ENCODE results near the gene CD38.
"Not testable (repeated sequence)": the region's sequence is repeated elsewhere in the genome, so short reads cannot be mapped to it uniquely, and the experiment has no call there.

CD38 gene

GRCh38 chr4:15799141-15799540 lies 21.0 kb downstream of the CD38 start:
- DNase-seq (ENCODE audit: low spot score) = no peak

- no peak for DNase-seq (ENCODE audit: low spot score)
Observed at GRCh38 chr4:15799701-15800100, 21.6 kb downstream of the CD38 start.

DNA sequence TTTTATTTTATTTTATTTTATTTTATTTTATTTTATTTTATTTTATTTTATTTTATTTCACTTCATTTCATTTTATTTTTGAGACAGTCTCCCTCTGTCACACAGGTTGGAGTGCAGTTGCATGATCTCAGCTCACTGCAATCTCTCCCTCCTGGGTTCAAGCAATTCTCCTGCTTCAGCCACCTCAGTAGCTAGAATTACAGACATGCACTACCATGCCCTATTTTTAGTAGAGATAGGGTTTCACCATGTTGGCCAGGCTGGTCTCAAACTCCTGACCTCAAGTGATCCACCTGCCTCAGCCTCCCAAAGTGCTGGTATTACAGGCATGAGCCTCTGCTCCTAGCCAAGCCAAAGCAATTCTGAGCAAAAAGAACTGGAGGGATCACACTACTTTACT lies 24.4 kb downstream of the CD38 start:
- not testable (repeated sequence) for DNase-seq (ENCODE audit: low spot score)

- DNase-seq (ENCODE audit: low spot score) = peak; percentile 29
Observed at GRCh38 chr4:15805583-15806517, 27.7 kb downstream of the CD38 start.

GRCh38 chr4:15809058-15809457 lies 30.9 kb downstream of the CD38 start:
- no peak for DNase-seq (ENCODE audit: low spot score)

GRCh38 chr4:15809466-15809865 lies 31.3 kb downstream of the CD38 start:
- DNase-seq (ENCODE audit: low spot score) = no peak

GRCh38 chr4:15811703-15812337 lies 33.7 kb downstream of the CD38 start:
- DNase-seq (ENCODE audit: low spot score) = no peak

- DNase-seq (ENCODE audit: low spot score) = no peak
Observed at GRCh38 chr4:15832523-15833451, 54.7 kb downstream of the CD38 start.

DNA sequence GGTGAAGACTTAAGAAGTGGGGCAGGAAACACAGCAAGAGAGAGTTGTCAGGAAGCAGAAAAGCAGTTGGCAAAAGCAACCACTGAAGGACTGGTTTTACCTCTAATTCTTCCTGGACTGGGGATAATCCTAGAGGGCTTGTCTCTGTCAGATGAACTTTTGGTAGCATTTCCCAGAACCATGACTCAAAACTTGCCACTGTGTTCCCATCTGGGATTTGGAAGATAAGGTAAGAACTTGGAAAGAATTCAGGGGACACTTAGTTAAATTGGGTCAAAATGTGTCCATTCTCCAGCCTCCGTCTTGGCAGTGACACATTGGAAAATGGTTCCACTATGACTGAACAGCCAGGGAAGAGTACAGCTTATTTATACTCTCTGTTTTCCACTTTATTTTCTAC lies 55.7 kb downstream of the CD38 start:
- DNase-seq (ENCODE audit: low spot score) = no peak

DNA sequence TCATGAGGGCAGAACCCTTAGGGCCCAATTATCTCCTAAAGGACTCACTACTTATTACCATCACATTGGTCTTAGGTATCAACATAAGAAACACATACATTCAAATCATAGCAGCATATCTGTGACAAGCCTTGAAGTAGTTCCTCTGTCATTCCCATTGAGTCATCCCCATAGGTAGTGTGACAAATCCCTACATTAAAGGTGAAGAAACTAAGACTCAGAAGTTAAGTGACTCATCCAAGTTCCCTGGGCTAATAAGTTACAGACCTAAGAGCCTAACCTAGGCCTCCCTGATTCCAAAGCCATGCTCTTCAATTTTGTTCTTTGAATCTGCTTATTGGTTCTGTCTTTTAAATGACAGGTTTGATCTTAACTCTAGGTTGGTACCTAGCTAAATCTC lies 58.2 kb downstream of the CD38 start:
- DNase-seq (ENCODE audit: low spot score) = no peak

DNA sequence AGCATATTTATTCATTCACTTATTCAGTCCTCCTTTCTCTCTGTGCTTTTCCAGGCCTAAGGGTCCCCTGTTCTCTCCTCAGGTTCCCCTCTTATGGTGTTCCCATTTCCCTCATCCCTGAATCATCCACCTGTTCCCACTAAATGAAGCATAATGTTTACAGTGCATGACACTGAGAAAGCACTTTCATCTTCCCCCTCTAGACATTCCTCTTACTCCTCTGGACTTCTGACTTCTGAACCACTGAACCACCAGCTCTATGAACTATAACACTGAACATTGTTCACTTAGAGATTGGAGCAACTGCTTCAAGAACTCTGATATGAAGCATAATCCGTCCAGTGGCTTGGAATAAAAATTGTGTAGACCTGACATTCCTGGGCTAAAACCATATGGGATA lies 59.5 kb downstream of the CD38 start:
- no peak for DNase-seq (ENCODE audit: low spot score)

- DNase-seq (ENCODE audit: low spot score) = not testable (repeated sequence)
Observed at GRCh38 chr4:15841194-15841730, 63.1 kb downstream of the CD38 start.

- DNase-seq (ENCODE audit: low spot score) = no peak
Observed at GRCh38 chr4:15847746-15848145, 69.6 kb downstream of the CD38 start.

DNA sequence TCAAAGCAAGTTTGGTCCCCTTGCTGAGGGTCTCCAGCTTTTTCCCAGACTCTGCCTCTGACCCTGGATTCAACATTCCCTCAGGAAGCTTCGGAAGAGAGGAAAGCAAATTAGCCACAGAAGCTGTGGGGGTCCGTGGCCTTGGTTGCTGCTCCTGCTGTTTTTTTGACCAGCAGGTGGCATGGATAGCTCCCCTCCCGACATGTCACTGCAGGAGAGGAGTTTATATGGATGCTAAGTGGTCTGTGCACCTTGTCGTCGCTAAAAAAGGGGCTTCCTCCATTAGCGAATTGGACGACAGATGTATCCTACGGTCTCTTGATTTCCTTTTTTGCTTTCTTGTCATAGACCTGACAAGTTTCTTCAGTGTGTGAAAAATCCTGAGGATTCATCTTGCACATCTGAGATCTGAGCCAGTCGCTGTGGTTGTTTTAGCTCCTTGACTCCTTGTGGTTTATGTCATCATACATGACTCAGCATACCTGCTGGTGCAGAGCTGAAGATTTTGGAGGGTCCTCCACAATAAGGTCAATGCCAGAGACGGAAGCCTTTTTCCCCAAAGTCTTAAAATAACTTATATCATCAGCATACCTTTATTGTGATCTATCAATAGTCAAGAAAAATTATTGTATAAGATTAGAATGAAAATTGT lies 70.2 kb downstream of the CD38 start:
- no peak for DNase-seq (ENCODE audit: low spot score)

DNA sequence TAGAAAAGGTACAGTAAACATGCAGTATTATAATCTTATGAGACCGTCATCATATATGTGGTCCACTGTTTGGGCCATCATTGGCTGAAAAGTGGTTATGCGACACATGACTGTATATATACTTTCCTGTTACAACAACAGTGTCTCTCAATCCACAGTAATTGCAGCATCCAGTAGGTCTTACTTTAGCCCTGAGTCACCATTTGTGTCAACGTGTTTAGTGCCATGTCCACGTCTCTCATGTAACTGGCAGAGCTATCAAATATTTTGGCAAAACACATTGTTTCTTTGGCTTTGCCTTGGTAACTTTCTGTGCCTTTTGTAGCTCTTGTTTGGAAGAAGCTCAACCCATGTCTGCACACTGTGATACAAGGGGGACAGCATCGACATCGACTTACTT lies 73.8 kb downstream of the CD38 start:
- no peak for DNase-seq (ENCODE audit: low spot score)

DNA sequence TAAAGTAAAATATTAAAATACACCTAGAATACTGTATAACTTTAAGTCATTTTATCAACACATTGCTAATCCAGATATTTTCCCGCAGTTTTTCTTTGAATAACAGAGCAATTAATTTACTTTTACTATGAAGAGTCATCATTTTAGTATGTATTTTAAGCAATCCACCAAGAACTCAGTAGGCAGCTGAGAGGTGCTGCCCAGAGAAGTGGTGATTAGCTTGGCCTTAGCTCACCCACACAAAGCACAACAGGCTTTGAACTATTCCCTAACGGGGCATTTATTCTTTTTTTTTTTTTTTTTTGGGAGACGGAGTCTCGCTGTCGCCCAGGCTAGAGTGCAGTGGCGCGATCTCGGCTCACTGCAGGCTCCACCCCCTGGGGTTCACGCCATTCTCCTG lies 74.4 kb downstream of the CD38 start:
- DNase-seq (ENCODE audit: low spot score) = no peak

DNA sequence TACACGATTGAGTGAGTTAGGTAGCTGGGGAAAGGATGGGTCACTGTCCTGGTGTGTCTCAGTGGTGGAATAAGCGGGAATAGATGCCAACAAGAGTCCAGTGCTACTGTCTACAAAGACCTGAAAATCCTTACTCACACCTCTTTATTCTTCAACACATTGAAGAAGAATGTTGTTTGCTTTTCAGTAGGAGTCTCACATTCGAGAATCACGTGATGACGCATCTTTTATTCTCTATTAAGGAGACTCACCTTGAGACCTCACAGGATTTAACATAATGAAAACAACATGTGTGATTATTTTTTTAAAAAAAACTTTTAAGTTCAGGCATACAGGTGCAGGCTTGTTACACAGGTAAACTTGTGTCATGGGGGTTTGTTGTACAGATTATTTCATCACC lies 75.2 kb downstream of the CD38 start:
- no peak for DNase-seq (ENCODE audit: low spot score)

GRCh38 chr4:15855804-15856475 lies 77.8 kb downstream of the CD38 start:
- no peak for DNase-seq (ENCODE audit: low spot score)

DNA sequence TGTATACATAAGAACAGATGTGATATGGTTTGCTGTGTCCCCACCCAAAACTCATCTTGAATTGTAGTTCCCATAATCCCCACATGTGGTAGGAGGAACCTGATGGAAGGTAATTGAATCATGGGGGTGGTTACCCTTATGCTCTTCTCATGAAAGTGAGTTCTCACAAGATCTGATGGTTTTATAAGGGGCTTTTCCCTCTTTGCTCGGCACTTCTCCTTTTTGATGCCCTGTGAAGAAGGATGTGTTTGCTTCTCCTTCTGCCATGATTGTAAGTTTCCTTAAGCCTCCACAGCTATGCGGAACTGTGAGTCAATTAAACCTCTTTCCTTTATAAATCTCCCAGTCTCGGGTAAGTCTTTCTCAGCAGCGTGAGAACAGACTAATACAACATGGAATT lies 83.1 kb downstream of the CD38 start:
- not testable (repeated sequence) for DNase-seq (ENCODE audit: low spot score)

DNA sequence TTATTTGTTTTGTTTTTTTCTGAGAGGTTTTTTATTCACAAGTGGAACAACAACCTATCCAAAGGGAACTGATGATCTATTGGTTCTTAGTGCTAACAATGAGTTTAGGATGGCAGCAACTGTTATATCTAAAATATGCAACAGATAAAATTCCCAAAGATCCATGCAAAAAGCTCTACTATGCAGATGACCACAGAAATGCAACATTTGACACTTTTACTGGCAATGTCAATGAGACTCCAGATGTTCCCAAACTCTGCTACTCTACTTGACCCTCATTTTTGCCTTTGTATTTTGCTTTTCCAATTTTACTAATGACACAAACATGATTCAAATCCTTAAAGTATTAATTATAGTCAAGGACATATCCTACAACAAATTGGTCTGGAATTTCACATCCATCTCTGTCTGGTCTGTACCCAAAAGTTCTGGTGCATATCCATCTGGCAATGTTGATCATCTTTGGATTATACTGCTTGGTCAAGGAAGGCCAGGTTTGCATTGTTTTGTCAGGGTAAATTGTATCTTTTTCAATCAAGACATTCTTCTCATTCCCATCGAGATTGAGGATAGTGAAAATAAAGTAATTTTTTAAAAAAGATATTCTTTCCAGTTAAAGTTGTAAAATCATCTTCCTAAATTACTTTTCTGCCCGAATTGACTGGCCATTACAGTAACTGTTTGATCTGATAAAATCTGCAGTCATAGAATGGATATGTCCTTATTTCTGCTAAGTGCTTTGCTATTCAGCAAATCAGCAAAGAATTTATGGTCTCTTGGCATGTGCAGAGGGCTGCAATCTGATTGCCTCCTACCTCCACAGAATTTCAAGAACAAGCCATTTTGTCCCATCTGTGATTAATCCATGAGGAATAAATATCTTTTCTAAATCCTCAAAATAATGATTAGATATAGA lies 86.8 kb downstream of the CD38 start:
- DNase-seq (ENCODE audit: low spot score) = no peak
